Right forelimb (tissue), 1 donor: ENCODE results near the gene KCNQ1.

Experiments
- DNase-seq: peaks from one replicate; pipeline ENCODE4 v3.0.0-alpha.2; 2018

The KCNQ1 gene

DNA sequence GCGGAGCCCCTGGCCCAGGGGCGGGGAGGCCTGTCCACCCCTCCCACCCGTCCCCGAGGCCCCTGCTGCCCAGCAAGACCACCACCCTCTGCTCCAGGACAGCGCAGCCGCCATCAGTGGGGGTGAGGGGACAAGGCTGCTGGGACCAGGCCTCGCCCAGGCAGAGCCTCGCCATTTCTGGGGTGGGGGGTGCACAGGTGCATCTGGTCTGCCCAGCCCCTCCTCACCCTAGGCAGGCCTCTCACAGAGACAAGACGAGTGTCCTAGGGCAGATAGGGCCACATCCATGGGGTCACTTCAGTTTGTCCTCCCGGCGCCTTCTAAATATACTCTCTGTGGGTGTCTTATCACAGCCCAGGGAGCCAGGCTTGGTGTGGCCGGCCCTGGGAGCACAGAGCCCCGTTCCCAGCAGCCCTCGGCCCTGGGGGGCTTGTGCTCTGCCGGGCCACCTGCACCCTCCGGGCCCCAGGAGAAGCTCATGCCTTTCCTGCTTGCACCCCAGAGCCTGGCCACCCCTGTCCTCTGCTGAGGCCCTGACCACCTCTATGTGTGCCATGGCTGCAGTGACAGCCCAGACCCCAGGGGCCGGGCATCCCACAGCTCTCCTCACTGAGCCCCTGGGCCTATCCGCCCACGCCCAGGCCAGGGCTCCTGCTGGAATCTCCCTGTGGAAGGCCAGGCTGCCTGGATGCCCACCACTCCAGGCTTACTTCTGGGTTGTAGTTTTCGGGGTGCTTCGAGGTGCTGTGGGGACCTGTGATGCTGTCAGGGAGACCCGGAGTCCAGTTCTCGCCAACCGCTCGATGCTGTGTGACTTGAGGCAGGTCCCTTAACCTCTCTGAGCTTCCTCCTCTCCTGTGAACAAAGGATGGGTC lies 70.8 kb downstream of the KCNQ1 start:
- peak; percentile 25 for DNase-seq

DNA sequence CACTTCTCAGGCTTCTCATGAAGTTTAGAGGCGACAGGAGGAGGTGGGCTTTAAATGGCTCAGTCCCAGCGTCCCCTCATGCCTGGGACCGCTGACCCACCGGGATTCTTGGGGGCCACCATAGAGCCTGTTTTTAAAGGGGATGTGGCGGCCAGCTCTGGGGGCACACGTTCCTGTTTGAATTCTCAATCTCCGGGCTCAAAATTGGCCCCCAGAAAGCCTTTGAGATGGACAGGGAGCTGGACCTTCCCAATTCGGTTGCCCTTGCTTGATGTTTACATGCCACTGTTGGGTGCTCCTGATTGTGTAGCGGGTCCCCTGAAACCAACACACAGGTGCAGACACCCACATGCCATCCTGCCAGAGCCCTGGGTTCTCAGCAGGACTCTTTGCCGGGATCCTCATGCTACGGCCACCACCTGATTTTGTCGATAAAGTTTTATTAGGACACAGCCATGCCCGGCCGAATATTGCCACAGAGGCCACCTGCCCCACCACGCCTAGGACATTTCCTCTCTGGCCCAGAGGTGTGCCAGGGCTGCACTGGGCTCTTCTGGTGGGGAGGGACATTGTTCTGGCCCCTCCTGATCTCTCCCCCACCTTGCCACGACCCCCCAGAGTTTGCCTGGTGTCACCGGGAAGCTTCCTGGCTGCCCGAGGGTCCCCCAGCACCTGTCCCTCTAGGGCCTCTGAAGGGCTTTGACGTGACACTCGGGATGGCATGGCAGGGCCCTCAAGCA lies 71.6 kb downstream of the KCNQ1 start:
- DNase-seq, result no peak

DNA sequence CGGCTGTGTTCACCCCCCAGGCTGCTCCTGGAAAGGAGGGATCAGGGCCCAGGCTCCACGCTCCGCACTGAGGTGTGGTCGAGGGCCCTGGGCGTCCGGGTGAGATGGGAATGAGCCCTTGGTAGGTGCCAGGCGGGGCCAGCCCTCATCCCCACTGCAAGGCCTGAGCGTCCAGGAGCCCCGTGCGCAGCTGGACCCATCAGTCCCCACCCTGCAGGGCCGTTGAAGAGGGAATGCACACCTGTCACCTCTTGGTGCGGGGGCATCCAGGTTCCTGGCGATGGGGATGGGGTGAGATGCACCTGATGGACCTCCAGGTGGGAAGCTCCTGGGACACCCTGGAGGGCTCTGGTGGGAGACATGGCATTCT lies 72.2 kb downstream of the KCNQ1 start:
- DNase-seq, result no peak

DNA sequence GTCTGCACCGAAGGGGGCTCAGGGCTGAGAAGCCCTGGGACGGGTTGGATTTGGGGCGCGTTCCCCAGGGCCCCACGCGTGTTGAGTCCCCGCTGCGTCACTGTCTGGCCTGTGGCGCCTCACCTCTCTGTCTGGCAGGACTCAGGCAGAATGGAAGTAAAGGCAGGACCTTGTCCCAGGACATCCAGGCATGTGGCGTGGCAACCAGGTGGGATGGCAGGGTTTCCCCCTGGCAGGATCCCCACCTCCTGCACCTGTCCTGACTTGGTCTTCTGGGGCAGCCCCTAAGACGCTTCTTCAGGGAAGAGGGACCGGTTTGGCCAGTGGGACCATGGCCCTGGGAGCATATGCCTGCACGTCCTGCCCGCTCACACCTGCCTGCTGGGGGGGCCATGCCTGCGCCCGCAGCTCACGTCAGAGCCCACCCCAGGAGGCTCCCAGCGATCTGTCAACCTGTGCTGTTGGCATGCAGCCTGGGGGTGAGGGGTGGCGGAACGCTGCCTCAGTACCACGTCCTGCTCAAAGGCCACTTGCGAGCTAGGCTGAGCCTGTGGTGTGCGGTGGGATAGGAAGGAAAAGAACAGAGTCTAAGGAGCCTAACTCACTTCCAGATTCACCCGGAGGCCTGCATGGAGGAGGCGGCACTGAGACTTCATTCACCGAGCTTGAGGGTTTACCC lies 72.7 kb downstream of the KCNQ1 start:
- DNase-seq, result peak; percentile 38

DNA sequence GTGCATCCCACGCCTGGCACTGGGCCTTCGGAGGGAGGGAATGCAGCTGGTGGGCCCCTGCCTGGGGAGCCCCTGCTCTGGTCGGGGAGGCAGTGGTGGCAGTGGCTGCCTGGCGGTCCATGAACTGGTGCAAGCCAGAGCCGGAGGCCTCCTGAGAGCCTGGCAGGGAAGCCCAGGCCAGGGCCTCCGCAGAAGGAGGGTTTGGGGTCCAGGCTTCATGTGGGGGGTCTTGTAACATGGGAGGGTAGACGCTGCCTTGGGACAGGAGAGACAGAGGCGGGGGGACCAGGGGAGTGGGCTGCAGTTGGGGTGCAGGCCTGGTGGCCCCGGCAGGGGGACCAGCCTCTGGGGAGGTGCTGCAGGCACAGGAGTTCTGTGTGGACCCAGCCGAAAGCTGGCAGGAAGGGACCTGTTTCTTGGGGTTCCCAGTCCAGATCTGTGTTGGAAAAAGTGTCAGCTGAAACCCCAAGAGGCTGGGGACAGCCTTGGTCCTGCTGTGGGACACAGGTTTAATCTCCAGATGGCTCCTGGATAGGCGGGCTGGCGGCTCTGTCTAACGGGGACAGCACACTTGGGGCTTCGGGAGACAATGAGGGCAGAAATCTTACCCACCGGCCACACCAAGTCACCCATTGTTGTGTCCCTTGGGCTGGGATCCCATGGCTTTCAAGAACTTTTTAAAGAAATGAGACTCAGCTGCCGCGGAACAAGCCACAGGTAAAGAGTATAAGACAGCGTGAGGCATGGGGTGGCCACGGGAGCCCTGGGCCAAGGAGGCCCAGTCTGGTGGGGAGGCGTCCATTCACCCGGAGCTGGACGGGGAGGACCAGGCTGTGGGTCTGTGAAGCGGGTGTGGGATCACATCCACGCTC lies 73.5 kb downstream of the KCNQ1 start:
- DNase-seq, result peak; percentile 22

DNA sequence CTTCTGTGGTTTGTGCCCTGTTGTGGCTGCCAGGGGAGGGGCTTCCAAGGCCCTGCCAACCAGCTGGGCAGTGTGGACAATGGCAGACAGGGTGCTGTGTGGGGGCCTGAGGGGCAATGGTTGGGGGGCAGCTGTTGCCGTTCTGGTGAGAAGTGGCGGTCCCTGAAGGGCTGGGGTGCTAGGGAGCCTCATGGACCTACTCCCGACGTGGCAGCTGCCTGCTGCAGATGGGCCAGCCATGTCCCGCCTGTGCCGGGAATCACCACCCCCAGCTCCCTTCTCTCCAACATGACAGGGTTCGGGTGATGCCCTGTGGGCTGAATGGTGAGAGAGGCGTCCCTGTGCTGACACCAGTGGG lies 74.2 kb downstream of the KCNQ1 start:
- no peak for DNase-seq

DNA sequence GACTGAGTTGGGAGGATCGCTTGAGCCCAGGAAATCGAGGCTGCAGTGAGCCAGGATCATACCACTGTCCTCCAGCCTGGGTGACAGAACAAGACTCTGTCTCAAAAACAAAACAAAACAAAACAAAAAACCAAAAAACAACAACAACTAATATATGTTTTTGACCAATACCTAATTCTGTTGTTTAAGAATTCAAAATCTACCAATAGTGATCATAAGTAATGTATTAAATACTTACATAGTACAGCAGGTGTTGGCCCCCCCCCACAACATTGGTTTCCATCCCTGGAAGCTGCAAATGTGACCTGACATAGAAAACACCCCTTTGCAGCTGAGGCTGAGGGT lies 74.7 kb downstream of the KCNQ1 start:
- peak; percentile 9 for DNase-seq

DNA sequence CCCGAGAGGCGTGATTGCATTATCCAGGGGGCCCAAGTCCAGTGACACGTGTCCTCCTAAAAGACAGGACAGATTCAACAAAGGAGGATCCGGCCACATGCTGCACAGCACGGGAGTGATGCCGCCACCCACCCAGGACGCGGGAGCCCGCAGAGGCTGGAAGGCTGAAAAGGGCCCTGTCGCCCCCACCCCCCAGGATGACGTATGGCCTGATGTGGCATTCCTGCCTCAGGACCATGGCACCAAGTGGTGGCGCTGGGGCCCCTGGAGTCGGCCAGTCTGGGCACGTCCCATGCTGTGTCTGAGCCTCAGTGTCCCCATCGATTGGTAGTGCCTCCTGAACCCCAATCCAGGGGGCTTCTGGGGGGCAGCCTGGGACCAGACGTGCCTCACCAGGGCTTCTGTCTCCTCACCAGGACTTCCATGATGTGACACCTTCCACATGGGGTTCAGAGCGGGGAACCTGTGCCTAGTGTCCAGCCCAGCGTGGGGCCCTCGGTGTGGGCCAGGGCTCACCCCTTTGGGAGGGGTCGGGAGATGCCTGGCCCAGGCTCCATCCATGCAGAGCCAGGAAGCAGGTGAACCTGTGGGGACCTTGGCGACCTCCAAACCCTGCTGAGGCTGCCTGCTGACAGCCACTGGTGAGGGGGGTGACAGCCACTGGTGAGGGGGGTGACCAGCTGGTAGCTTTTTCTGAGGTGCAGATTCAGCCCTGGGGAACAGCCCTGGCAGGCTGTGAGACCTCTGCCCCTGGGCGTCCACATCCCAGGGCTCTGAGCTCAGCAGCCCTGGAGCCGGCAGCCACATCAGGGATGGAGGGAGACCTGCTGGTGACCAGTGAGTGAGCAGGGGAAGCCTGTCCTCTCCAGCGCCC lies 75.3 kb downstream of the KCNQ1 start:
- peak; percentile 36 for DNase-seq

DNA sequence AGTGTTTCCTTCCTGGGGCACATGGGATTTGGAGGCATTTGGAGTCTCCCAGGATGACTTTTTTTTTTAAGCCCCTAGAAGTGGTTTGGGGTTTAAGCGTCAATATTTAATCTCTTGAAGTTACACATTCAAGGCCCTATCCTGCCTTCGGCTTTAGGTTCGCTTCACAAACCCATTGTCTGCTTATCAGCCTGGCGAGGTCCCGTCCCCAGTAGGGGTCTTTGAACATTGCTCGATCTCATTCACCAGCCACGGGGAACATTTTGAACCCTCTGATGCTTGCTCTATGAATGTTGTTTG lies 75.9 kb downstream of the KCNQ1 start:
- peak; percentile 4 for DNase-seq

DNA sequence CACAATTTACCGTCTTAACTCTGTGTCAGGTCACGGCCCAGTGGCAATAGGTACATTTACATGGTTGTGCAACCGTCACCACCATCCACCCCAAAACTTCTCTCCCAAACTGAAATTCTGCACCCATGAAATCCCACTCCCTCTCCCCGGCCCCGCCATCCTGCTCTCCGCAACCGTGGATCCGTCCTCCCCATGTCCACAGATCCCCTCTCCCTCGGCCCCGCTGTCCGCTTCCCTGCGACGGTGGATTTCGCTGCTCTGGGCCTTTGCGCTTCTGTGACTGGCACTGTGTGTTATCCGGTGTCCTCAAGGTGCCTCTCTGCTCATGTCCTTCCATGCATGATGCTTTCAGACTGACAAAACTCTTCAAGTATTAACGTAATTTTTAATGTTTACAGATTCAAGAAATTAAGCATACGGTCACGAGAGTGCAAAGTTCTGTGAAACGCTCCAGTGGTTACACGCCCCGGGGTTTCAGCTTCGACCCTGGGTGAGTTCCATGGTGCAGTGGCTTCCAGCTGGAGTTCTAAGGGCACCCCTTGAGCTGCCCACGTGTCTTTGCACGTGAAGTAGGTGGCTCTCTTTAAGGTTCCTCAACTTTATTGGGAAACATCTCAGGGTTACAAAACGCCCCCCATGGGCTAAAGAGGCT lies 76.4 kb downstream of the KCNQ1 start:
- peak; percentile 2 for DNase-seq

DNA sequence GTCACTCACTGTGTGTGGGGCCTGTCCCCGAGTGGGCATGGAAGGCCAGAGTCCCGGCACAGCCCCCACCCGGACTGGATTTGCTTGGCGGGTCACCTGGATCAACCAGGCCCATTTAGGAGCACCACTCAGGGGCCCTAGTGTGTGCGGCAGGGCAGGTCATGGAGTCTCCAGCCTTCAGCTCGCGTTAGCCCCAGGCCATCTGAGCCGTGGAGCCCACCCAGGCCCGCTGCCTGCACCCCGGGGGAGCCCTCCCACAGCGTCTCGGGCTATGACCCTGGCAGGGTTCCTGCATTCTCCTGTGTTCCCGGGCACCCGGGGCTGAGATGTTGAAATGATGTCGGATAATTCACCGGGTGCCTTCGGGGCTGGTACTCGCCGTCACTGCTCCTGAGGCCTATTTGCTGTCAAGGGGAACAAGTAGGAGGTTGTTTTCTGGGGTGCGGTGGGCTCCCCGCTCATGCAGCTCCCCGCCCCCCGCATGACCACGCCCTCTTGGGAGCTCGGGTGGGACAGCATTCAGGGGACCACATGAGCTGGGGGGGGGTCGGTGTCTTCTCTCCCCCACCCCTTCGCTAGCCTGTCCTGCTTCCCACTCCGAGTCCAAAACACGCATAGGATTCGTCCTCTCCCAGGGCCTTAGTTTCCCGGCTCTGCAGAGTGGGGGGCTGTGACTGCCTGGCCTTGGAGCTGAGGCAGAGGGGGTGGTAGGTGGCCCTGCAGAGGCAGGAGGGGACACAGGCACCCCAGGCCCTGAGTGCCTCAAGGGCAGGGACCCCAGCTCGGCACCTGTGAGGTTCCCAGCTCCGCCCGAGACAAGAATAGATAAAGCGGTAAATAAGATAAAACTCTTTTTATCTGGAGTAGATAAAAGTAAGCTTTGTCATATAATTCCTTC lies 77.2 kb downstream of the KCNQ1 start:
- DNase-seq, result peak; percentile 21

DNA sequence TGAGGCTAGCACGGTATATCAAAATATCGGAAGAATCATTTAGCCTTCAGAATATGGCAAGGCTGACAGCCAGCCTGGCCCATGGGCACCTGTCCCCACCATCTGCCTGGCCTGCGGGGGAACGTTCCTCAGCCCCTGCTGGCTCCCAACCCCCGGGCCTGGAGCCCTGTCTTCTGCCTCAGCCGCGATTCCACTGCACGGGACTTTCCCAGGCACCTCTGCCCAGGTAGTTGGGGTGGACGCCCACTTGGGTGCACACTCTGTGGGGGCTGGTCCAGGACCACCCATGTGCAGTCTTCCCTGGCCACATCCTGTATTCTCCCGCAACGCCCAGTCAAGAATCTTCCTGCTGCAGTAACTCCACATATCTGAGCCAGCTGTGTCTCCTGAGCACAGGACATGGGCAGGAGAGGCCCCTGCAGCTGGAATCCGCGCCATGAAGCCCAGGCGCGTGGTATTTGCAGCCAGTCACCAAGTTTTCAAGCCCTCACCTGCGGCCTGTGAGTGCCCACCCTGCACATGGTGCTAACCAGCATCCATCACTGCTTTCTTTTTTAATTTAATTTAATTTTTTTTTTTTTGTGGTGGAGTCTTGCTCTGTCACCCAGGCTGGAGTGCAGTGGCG lies 77.9 kb downstream of the KCNQ1 start:
- DNase-seq, result peak; percentile 37

DNA sequence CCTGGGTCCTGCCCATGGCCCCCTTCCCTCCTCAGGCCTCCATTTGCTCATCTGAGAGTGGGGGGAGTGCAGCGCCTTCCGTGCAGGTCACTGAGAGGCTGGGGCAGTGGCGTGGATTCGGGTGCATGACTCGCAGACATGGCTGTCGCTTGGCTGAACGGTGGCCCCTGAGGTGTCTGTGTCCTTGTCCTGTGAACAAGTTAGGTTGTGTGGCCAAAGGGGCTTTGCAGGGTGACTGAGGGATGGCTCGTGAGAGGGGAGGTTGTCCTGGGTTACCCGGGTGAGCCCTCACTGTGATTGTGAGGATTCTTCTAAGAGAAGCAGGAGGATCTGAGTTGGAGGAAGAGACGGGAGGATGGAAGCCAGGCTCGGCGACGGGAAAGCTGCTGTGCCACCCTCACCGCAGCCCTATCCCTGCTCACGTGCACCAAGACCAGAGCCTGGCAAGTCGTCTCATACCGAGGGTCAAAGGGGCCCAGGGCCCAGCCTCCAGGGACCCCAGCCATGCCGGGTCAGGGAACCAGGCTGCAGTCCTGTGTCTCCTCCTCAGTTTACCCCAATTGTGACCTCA lies 79.1 kb downstream of the KCNQ1 start:
- peak; percentile 27 for DNase-seq

DNA sequence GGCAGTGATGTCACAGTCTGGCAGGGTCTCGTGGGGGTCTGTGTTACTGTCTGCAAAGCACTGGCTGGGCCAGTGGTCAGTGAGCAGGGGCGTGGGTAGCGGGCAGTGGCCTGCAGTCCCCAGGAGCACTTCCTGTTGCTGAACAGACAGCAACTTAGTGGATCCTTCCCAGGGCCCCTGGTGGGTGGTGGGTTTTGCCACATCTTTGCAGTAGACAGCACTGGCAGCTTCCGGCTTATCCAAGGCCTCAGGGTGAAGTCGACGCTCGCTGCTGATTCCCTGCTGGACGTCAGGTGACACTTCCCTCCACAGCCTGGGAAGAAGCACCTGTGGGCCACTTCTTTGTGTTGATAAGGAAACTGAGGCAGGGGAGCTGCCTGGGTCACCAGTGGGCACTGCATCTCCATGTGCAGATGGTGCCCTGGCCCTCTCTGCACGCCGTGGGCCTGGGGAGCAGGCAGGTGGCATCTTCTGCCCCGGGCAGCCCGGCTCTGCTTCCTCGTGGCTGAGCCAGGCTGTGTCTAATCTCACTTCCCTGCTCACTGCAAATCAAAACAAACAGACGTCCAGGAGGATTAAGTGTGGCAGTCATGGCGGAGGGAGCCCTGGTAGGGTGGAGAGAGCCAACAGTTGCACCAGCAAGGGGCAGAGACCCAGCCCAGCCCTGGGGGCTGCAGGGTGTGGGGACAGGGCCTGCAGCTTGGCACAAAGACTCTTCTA lies 79.8 kb downstream of the KCNQ1 start:
- peak; percentile 31 for DNase-seq

DNA sequence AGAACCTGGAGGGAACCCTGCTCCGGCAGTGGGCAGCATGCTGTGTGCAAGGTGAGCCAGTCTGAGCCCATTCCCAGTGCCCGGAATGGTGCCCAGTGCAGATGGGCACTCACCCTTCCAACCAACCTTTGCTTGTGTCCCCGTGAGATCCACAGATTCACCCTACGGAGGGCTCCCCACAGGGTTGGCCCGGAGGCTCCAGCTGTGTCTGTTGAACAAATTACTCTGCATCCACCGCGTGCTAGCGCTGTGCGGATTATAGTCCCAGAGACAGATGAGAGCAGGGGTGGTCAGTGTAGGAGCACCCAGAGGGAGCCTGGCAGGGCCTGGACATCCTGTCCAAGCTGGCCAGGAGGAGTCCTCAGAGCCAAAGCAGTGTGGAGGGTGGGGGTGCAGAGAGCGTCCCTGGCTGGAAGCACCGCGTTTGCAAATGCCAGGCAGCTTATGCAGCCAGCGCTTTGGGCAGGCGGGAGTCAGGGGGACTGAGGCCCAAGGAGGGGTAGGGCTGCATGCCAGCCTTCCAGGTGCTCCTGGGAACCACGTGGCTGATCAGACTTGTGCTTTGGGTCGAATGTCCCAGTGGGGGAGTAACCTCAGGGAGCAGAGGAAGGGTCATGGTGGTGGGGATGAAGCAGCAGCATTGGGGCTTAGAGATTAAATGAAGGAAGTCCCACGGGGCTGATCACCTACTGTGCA lies 80.5 kb downstream of the KCNQ1 start:
- DNase-seq, result peak; percentile 38

DNA sequence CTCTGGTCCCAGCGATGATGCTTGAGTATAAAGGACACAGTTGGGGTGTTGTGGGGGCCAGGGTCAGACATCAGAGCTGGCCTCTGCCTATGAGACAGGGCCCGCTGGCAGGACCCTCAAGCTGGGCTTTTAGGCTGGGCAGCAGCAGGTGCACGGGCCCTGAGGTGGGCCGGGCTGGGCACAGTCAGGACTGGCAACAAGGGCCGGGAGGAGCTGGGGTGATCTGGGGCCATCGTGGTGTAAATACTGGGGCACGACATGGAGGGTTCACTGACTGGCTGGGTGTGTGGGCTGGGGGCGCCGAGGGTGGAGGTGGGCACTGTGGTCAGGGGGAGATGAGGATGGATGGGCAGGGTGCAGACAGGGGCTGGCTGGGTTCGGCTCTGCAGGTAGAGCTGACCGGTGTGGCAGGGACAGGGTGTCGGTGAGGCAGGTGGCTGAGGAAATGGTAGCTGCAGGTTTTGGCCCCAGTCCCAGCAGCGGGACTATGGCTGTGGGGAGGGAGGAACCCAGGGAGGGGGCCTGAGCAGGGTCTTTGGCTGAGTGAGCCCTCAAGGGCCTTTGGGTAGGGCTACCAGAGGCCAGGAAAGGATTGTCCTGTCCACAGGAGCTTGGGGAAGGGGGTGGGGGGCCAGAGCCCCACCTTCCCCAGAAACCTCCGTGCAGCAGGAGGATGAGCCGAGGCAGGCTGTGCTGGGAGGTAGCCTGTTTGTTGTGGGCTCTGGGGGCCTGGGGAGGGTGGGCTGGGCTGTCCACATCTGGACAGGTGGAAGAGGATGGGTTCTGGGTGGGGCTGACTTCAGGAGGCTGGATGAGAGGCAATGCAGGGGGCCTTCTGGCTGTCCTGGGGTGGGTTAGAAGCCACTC lies 81.4 kb downstream of the KCNQ1 start:
- DNase-seq, result peak; percentile 41

DNA sequence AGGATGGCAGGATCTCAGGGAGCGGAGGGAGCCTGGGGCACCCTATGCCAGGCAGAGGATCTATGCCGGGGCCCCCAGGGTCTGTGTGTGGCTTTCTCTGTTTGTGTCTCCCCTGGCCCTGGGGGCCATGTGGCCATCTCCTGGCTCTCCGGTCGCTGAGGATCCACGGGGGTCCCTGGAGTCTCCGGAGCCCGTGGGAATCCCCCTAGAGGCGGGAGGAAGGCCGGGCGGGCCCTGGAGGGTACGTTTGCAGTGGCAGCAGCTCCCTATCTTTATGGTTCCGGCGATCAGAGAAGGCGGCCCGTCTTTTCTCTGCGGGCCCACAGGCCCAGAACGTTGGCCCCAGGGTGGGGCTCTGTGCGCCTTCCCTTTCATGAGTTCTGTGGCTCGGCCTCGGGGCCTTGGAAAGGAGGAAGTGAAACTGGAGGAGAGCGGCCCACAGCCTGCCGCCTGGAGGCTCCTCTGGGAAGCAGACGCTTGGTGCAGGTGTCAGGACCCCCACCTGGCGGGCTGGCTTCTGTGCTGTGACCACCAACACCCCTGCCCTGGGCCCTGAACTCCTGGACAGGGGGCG lies 82.1 kb downstream of the KCNQ1 start:
- peak; percentile 53 for DNase-seq
